ENCODE measurements around the gene GRIA4.

GRCh38 chr11:105988197-105988596 lies 378.3 kb downstream of the GRIA4 start:
- TF ChIP-seq CTCF (conservative IDR thresholded peaks at IDR 0.05 in 1 of 2, IDR thresholded peaks at IDR 0.05 in 1 of 2; ENCODE audit: low read depth in 1 of 2, low read length in 2 of 2) (no peak), EZH2 (IDR thresholded peaks at IDR 0.05; ENCODE audit: low read length, missing control alignments) (no peak)

All from fibroblast of lung (primary cell).